Muscle layer of duodenum (tissue), 2 donors: ENCODE data around the gene VPS13A.

Experiments used
- H3K27ac ChIP-seq: one replicate; pipeline ENCODE4 v1.7.0; 2013; ENCODE audit warnings: mild to moderate bottlenecking, low read length
- H3K27me3 ChIP-seq: one replicate; pipeline ENCODE4 v1.7.0; 2013; ENCODE audit warnings: low read depth, mild to moderate bottlenecking, control low read depth, low read length
- H3K36me3 ChIP-seq, 2 donors: one replicate each; pipeline ENCODE4 v1.7.0; 2013; ENCODE audit warnings: low read length in 2 of 2, control low read depth in 1 of 2, mild to moderate bottlenecking in 1 of 2; ENCODE audit not compliant: insufficient read depth in 2 of 2, control insufficient read depth in 1 of 2
- H3K4me1 ChIP-seq, 2 donors: one replicate each; pipeline ENCODE4 v1.7.0; 2013; ENCODE audit warnings: low read length in 2 of 2, mild to moderate bottlenecking in 2 of 2, control low read depth in 1 of 2, moderate library complexity in 1 of 2; ENCODE audit not compliant: insufficient read depth in 2 of 2, control insufficient read depth in 1 of 2
- H3K4me3 ChIP-seq, 2 donors: one replicate each; pipeline ENCODE4 v1.7.0; 2013; ENCODE audit warnings: low read length in 2 of 2, low read depth in 1 of 2, mild to moderate bottlenecking in 1 of 2
- H3K9me3 ChIP-seq, 2 donors: one replicate each; pipeline ENCODE4 v1.7.0; 2013; ENCODE audit warnings: low read length in 2 of 2, control low read depth in 1 of 2, mild to moderate bottlenecking in 1 of 2; ENCODE audit not compliant: control insufficient read depth in 1 of 2
- donor health status: healthy.

Gene VPS13A

GRCh38 chr9:77194423-77194822 lies 17.1 kb downstream of the VPS13A start:
- Histone ChIP-seq H3K36me3 (no peaks in the 10 kb centered on the region), H3K9me3 (no peaks in the 10 kb centered on the region), H3K4me1 (no peaks in the 10 kb centered on the region), H3K4me3 (no peak overlapping the region), H3K27me3 (no peaks in the 10 kb centered on the region), H3K27ac (no peak overlapping the region)

- H3K4me3 ChIP-seq, result no peak overlapping the region
- no peaks in the 10 kb centered on the region for H3K4me1 ChIP-seq
- H3K27ac ChIP-seq, result no peak overlapping the region
- no peaks in the 10 kb centered on the region for H3K27me3 ChIP-seq
- H3K9me3 ChIP-seq, result no peaks in the 10 kb centered on the region
- peaks cover 0 to 9% of the 10 kb centered on the region in 2 donors for H3K36me3 ChIP-seq
Measured at GRCh38 chr9:77210116-77210515, 32.8 kb downstream of the VPS13A start.

- no peaks in the 10 kb centered on the region for H3K27me3 ChIP-seq
- H3K9me3 ChIP-seq, result no peaks in the 10 kb centered on the region
- H3K27ac ChIP-seq, result no peak overlapping the region
- H3K36me3 ChIP-seq, result peaks cover 0 to 9% of the 10 kb centered on the region in 2 donors
- no peaks in the 10 kb centered on the region for H3K4me1 ChIP-seq
- no peak overlapping the region for H3K4me3 ChIP-seq
Measured at GRCh38 chr9:77211561-77211960, 34.2 kb downstream of the VPS13A start.

GRCh38 chr9:77212801-77213200 lies 35.5 kb downstream of the VPS13A start:
- Histone ChIP-seq H3K27me3 (no peaks in the 10 kb centered on the region), H3K36me3 (peaks cover 0 to 9% of the 10 kb centered on the region in 2 donors), H3K4me1 (no peaks in the 10 kb centered on the region), H3K4me3 (no peak overlapping the region), H3K27ac (no peak overlapping the region), H3K9me3 (no peaks in the 10 kb centered on the region)

GRCh38 chr9:77215874-77216273 lies 38.5 kb downstream of the VPS13A start:
- no peaks in the 10 kb centered on the region for H3K27me3 ChIP-seq
- H3K9me3 ChIP-seq, result no peaks in the 10 kb centered on the region
- peaks cover 0 to 9% of the 10 kb centered on the region in 2 donors for H3K36me3 ChIP-seq
- H3K4me1 ChIP-seq, result no peaks in the 10 kb centered on the region
- H3K27ac ChIP-seq, result no peak overlapping the region
- no peak overlapping the region for H3K4me3 ChIP-seq

GRCh38 chr9:77218612-77219011 lies 41.3 kb downstream of the VPS13A start:
- Histone ChIP-seq H3K9me3 (no peaks in the 10 kb centered on the region), H3K4me3 (no peak overlapping the region), H3K27ac (no peak overlapping the region), H3K27me3 (no peaks in the 10 kb centered on the region), H3K4me1 (no peaks in the 10 kb centered on the region), H3K36me3 (peaks cover 0 to 19% of the 10 kb centered on the region in 2 donors)

- Histone ChIP-seq H3K27me3 (no peaks in the 10 kb centered on the region), H3K36me3 (peaks cover 9 to 18% of the 10 kb centered on the region in 2 donors), H3K4me3 (no peak overlapping the region), H3K27ac (no peak overlapping the region), H3K4me1 (no peaks in the 10 kb centered on the region), H3K9me3 (no peaks in the 10 kb centered on the region)
Measured at GRCh38 chr9:77221431-77221830, 44.1 kb downstream of the VPS13A start.

- H3K27me3 ChIP-seq, result no peaks in the 10 kb centered on the region
- H3K27ac ChIP-seq, result no peak overlapping the region
- no peaks in the 10 kb centered on the region for H3K4me1 ChIP-seq
- no peaks in the 10 kb centered on the region for H3K9me3 ChIP-seq
- peaks cover 9 to 32% of the 10 kb centered on the region in 2 donors for H3K36me3 ChIP-seq
- no peak overlapping the region for H3K4me3 ChIP-seq
Measured at GRCh38 chr9:77224746-77225312, 47.5 kb downstream of the VPS13A start.

- Histone ChIP-seq H3K4me1 (no peaks in the 10 kb centered on the region), H3K4me3 (no peak overlapping the region), H3K27ac (no peak overlapping the region), H3K9me3 (no peaks in the 10 kb centered on the region), H3K36me3 (peaks cover 3% of the 10 kb centered on the region in 2 donors), H3K27me3 (no peaks in the 10 kb centered on the region)
Measured at GRCh38 chr9:77236693-77237092, 59.4 kb downstream of the VPS13A start.

- H3K27ac ChIP-seq, result no peak overlapping the region
Measured at GRCh38 chr9:77237896-77238295, 60.6 kb downstream of the VPS13A start.

GRCh38 chr9:77251050-77251449 lies 73.7 kb downstream of the VPS13A start:
- no peaks in the 10 kb centered on the region for H3K4me1 ChIP-seq
- no peak overlapping the region for H3K27ac ChIP-seq
- no peaks in the 10 kb centered on the region for H3K9me3 ChIP-seq
- no peaks in the 10 kb centered on the region for H3K27me3 ChIP-seq
- peaks cover 0 to 6% of the 10 kb centered on the region in 2 donors for H3K36me3 ChIP-seq
- no peak overlapping the region for H3K4me3 ChIP-seq

More at GRCh38 chr9:77237896-77238295, 60.6 kb downstream of the VPS13A start:
- Histone ChIP-seq H3K27me3 (no peaks in the 10 kb centered on the region), H3K9me3 (no peaks in the 10 kb centered on the region), H3K4me3 (no peak overlapping the region), H3K4me1 (no peaks in the 10 kb centered on the region), H3K36me3 (no peaks in the 10 kb centered on the region)

- H3K27ac ChIP-seq, result no peak overlapping the region
- no peaks in the 10 kb centered on the region for H3K9me3 ChIP-seq
- H3K27me3 ChIP-seq, result no peaks in the 10 kb centered on the region
- H3K4me3 ChIP-seq, result no peak overlapping the region
- H3K36me3 ChIP-seq, result peaks cover 0 to 7% of the 10 kb centered on the region in 2 donors
- H3K4me1 ChIP-seq, result no peaks in the 10 kb centered on the region
Measured at GRCh38 chr9:77257275-77257674, 79.9 kb downstream of the VPS13A start.
